ENCODE data around the gene SEMA6D.

GRCh38 chr15:47796339-47796738, 79.0 kb downstream of the SEMA6D start:
- TF ChIP-seq, protein P1, sequence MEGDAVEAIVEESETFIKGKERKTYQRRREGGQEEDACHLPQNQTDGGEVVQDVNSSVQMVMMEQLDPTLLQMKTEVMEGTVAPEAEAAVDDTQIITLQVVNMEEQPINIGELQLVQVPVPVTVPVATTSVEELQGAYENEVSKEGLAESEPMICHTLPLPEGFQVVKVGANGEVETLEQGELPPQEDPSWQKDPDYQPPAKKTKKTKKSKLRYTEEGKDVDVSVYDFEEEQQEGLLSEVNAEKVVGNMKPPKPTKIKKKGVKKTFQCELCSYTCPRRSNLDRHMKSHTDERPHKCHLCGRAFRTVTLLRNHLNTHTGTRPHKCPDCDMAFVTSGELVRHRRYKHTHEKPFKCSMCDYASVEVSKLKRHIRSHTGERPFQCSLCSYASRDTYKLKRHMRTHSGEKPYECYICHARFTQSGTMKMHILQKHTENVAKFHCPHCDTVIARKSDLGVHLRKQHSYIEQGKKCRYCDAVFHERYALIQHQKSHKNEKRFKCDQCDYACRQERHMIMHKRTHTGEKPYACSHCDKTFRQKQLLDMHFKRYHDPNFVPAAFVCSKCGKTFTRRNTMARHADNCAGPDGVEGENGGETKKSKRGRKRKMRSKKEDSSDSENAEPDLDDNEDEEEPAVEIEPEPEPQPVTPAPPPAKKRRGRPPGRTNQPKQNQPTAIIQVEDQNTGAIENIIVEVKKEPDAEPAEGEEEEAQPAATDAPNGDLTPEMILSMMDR (IDR thresholded peaks at IDR 0.05; ENCODE audit: insufficient read depth, low read length): no peak
- TF ChIP-seq GABPA (IDR thresholded peaks at IDR 0.05; ENCODE audit: low read depth) (no peak), POLR2AphosphoS5 (IDR thresholded peaks at IDR 0.05; ENCODE audit: low read depth) (no peak)

Measured in HL-60 (cell line).